Panc1 (cell line): ENCODE data around the gene HIGD2B. TPM values are rescaled to one million over a fixed set of nuclear protein-coding genes. Genes with fewer than 3 reads are reported as not detected.
"Not testable (repeated sequence)": the region's sequence is repeated elsewhere in the genome, so short reads cannot be mapped to it uniquely, and the experiment has no call there.

Source experiments
- ATAC-seq: fragments of 200-7000 bp; cut with Tn5 transposase; 2 replicates; pipeline ENCODE4 v1.9.1; 2020; ENCODE audit warnings: mild to moderate bottlenecking, moderate library complexity
- BruUV-seq: library from RNA; stranded (reverse); fragments of 400-500 nt; replicated peaks from 2 replicates; lab custom pipeline; 2021; lab: Mats Ljungman, UMichigan
- CTCF ChIA-PET: fragments of 300-600 bp; sonication (Branson Sonifier 250); formaldehyde crosslinking; loops from one replicate; lab custom pipeline; 2022; ENCODE audit warnings: antibody characterized with exemption; lab: Charles Lee
- POLR2A ChIA-PET: fragments of 300-600 bp; sonication (Branson Sonifier 250); formaldehyde crosslinking; loops from one replicate; lab custom pipeline; 2022; ENCODE audit warnings: antibody characterized with exemption; lab: Charles Lee
- DNase-seq: peaks from one replicate; pipeline ENCODE4 v3.0.0-alpha.2; 2010; ENCODE audit warnings: low read depth, low spot score
- H3K27ac ChIP-seq: 2 replicates; pipeline ENCODE4 v1.5.1; 2011; ENCODE audit warnings: mild to moderate bottlenecking, low read length, inconsistent platforms
- H3K27me3 ChIP-seq: fragments of 200-500 bp; sonication (Bioruptor generic); 2 replicates; pipeline ENCODE4 v1.6.0; 2014; ENCODE audit warnings: low read length, inconsistent platforms; ENCODE audit not compliant: control insufficient read depth, insufficient read depth
- H3K36me3 ChIP-seq: fragments of 200-500 bp; sonication (Bioruptor generic); 2 replicates; pipeline ENCODE4 v1.5.1; 2014; ENCODE audit warnings: inconsistent platforms, mild to moderate bottlenecking, low read length, moderate library complexity; ENCODE audit not compliant: control insufficient read depth, insufficient read depth
- H3K4me1 ChIP-seq: 2 replicates; pipeline ENCODE4 v1.5.1; 2011; ENCODE audit warnings: inconsistent platforms, mild to moderate bottlenecking, low read length, moderate library complexity; ENCODE audit not compliant: control insufficient read depth, insufficient read depth
- H3K4me3 ChIP-seq, 2 experiments: 2 replicates each; pipeline ENCODE4 v1.5.1; 2011 to 2012; ENCODE audit warnings: low read depth in 2 of 2, low read length in 2 of 2, mild to moderate bottlenecking in 2 of 2, inconsistent platforms in 1 of 2, moderate library complexity in 1 of 2
- H3K9me3 ChIP-seq: fragments of 200-500 bp; sonication (Bioruptor generic); 2 replicates; pipeline ENCODE4 v1.5.1; 2014; ENCODE audit warnings: low read depth, mild to moderate bottlenecking, inconsistent platforms, low read length, moderate library complexity; ENCODE audit not compliant: control insufficient read depth, insufficient read depth
- in situ Hi-C: cut with HindIII; loops from 2 replicates; pipeline ENCODE4 v1.10.0; 2016; ENCODE audit warnings: low sequenced_read_pairs, low pct_unique_long_range_greater_than_20kb
- intact Hi-C: fragments of 100-400 bp; cut with micrococcal nuclease; formaldehyde crosslinking; loops from one replicate; pipeline ENCODE4 v1.10.0; 2022; ENCODE audit not compliant: unreplicated experiment
- total RNA-seq: library from RNA; stranded (reverse); gene quantifications from one replicate; pipeline ENCODE4 v1.2.1, GENCODE V29; 2021; ENCODE audit not compliant: unreplicated experiment
- TF ChIP-seq, protein P1 (sequence below): fragments of 450-650 bp; IDR thresholded peaks from 2 replicates; pipeline ENCODE4 v1.5.1; 2017; ENCODE audit warnings: mild to moderate bottlenecking

HIGD2B gene
- total RNA-seq, 1 experiment from 2014 or later = 0.21 TPM

DNA sequence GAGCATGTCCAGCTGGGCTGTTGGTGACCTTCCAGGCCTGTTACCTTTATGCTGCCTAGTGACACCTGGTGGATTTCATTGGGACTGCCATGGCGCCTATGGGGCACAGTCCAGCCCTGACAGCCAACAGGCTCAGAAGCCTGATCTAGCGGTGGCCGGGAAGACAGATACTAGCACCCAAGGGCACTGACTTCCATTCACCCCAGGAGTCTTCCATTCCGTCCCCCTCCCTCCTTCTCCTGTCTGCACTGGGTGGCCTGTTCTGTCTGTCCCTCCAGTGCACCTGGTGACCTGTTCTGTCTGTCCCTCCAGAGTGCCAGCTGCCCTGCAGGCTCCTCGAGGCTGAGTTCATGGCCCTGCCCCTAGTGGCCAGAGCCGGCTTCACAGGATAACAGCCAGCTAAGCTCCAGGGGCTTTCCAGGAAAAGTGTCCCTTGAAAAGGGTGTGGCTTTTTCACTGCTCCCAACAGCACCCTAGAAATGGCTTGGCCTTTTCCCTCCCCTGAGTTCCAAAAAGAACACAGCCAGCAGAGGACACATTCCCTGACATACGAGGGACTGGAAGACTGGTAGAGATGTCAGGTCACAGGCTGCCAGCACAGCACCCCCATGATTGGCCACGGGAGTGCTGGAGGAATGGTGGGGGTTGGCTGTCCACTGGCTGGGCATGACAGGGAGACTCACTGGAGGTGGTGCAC is 15.2 kb downstream of the HIGD2B start:
- H3K9me3 ChIP-seq, H3K4me1 ChIP-seq, BruUV-seq, H3K27me3 ChIP-seq, POLR2A ChIA-PET, in situ Hi-C loops, H3K36me3 ChIP-seq: not testable (repeated sequence)
- intact Hi-C loops = loop anchor here (2.0 kb wide), 1 partner anchor 70 kb away; no protein-coding TSS in a partner anchor
- H3K4me3 ChIP-seq = peak overlapping the region; percentile 25 to 51
- ATAC-seq (peak; percentile 99), DNase-seq (peak; percentile 75)
- TF ChIP-seq, protein P1, sequence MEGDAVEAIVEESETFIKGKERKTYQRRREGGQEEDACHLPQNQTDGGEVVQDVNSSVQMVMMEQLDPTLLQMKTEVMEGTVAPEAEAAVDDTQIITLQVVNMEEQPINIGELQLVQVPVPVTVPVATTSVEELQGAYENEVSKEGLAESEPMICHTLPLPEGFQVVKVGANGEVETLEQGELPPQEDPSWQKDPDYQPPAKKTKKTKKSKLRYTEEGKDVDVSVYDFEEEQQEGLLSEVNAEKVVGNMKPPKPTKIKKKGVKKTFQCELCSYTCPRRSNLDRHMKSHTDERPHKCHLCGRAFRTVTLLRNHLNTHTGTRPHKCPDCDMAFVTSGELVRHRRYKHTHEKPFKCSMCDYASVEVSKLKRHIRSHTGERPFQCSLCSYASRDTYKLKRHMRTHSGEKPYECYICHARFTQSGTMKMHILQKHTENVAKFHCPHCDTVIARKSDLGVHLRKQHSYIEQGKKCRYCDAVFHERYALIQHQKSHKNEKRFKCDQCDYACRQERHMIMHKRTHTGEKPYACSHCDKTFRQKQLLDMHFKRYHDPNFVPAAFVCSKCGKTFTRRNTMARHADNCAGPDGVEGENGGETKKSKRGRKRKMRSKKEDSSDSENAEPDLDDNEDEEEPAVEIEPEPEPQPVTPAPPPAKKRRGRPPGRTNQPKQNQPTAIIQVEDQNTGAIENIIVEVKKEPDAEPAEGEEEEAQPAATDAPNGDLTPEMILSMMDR = peak; percentile 93
- CTCF ChIA-PET = interaction anchor here (0.7 to 2.1 kb wide), 3 partner anchors 71 to 420 kb away, joined by 3 to 20 read pairs (median 3); no protein-coding TSS in a partner anchor
- peak overlapping the region; percentile 70; the same call in 1 of the 2 replicates for H3K27ac ChIP-seq

DNA sequence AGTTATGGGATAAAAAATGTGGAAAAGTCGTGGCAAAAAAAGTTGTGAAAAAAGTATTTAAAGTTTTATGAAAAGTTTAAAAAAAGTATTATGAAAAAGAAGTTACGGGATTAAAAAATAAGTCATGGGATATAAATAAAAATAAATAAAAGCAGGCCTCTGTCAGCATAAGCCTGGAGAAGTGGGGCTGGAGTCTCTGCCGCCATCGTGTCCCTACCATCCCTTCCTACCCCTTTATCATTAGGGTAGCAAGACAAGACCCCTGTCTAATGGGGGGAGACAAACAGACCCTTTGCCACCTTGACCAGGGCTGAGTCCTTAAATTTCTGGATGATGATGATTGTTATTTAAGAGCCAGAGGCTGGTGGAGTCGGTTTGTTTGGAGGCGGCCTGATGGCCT is 16.2 kb downstream of the HIGD2B start:
- in situ Hi-C loops, DNase-seq, H3K4me3 ChIP-seq, BruUV-seq, H3K4me1 ChIP-seq, ATAC-seq, H3K27me3 ChIP-seq, POLR2A ChIA-PET, H3K27ac ChIP-seq, H3K36me3 ChIP-seq, H3K9me3 ChIP-seq: not testable (repeated sequence)
- CTCF ChIA-PET = interaction anchor here (2.1 kb wide), 1 partner anchor 70 kb away, joined by 20 read pairs; no protein-coding TSS in a partner anchor
- intact Hi-C loops = loop anchor here (2.0 kb wide), 1 partner anchor 69 kb away; no protein-coding TSS in a partner anchor

DNA sequence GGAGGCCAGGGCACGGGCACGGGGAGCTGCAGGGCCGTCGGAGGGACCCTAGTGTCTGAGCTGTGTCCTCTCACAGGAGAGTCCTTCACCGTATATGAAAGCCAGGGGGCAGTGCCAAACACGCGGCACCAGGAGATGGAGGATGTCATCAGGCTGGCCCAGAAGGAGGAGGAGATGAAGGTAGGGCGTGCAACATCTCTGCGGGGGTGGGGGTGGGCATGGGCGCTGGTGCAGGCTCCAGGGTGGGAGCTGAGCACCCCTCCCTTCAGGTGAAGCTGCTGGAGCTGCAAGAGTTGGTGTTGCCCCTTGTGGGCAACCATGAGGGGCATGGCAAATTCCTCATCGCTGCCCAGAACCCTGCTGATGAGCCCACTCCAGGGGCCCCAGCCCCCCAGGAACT is 20.3 kb downstream of the HIGD2B start:
- ATAC-seq, H3K4me3 ChIP-seq, H3K36me3 ChIP-seq, H3K27ac ChIP-seq, H3K27me3 ChIP-seq, BruUV-seq, POLR2A ChIA-PET, DNase-seq, in situ Hi-C loops, intact Hi-C loops, H3K4me1 ChIP-seq, H3K9me3 ChIP-seq, CTCF ChIA-PET: not testable (repeated sequence)

DNA sequence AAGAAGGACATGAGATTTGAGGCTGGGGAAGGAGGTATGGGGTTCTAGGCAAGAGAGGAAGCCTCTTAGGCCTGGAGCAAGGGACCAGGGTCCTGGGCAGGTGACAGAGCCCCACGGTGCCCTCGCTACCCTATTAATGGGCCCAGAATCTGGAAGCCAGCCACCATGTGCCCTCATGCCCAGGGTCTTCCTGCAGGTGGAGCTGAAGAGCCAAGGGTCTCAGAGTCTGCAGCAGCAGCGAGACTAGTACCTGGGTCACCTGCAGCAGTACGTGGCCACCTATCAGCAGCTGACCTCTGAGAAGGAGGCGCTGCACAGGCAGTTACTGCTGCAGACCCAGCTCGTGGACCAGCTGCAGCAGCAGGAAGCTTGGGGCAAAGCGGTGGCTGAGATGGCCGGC is 22.1 kb downstream of the HIGD2B start:
- CTCF ChIA-PET, H3K36me3 ChIP-seq, H3K27me3 ChIP-seq, H3K27ac ChIP-seq, H3K4me3 ChIP-seq, BruUV-seq, POLR2A ChIA-PET, in situ Hi-C loops, intact Hi-C loops, ATAC-seq, H3K4me1 ChIP-seq, H3K9me3 ChIP-seq, DNase-seq: not testable (repeated sequence)

DNA sequence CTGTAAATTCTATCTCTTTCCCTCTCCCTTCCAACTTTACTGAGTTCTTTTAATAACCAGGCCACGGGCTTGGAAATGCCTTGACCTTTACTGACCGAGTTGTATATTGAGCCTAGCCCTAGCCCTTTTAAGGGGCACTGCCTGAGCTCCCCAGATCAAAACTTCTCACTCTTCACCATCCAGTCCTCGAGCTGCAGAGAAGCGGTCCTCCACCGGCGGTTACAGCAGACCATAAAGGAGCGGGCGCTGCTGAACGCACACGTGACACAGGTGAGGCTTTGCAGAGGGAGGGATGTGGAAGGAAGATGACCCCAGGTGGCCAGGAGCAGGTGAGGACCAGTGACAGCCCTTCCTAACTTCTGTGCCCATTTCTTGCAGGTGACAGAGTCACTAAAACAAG is 24.9 kb downstream of the HIGD2B start:
- H3K9me3 ChIP-seq, H3K4me3 ChIP-seq, in situ Hi-C loops, H3K36me3 ChIP-seq, ATAC-seq, intact Hi-C loops, BruUV-seq, POLR2A ChIA-PET, H3K27ac ChIP-seq, CTCF ChIA-PET, H3K4me1 ChIP-seq, H3K27me3 ChIP-seq, DNase-seq: not testable (repeated sequence)

DNA sequence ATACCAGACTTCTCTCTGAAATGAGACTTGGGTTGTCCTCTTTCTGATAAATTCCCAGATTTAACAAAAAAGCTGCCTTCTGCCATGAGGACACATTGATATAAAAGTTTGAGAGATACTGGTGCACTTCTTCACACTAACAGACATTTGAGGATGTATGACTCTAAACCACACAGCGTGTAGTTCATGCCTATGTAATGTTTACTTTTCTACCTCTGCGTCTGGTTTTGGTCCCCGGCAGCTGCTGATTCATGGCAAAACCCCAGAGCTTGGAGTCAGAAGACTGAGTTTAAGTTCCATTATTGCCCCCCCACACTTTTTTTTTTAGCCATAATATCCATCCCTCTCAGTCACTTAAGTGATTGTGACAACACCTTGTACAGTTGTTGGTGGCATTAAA is 30.0 kb downstream of the HIGD2B start:
- in situ Hi-C loops = not testable (repeated sequence)

DNA sequence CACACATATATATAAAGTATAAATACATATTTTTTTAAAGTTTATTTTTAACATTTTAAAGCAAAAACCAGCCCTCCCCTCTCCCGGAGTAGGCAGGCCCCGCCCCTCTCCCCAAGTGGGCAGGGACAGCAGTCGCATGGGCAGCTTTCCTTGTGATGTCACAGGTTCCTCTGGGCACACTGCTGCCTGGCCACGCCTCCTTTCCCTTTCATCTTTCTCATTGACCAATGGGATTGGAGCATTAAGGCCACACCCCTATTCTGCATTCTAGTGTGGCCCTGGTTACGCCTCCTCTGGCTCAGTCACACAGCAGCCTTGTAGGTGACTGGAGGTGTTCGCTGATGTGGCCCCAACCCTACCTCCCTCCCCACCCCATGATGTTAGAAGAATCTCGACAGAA is 31.6 kb downstream of the HIGD2B start, which contains the start of gene GOLGA6B:
GOLGA6B (plus strand) TSS at position 301 of the 400 bp plus-strand sequence; CDS start at position 342, 41 bp downstream.
- H3K4me3 ChIP-seq, H3K4me1 ChIP-seq, BruUV-seq, intact Hi-C loops, in situ Hi-C loops, DNase-seq, H3K9me3 ChIP-seq, POLR2A ChIA-PET, H3K27me3 ChIP-seq, H3K36me3 ChIP-seq, CTCF ChIA-PET, H3K27ac ChIP-seq, ATAC-seq: not testable (repeated sequence)

More for the DNA sequence above, 30.0 kb downstream of the HIGD2B start:
- H3K9me3 ChIP-seq, intact Hi-C loops, H3K27ac ChIP-seq, DNase-seq, ATAC-seq, BruUV-seq, CTCF ChIA-PET, POLR2A ChIA-PET, H3K4me1 ChIP-seq, H3K4me3 ChIP-seq, H3K36me3 ChIP-seq, H3K27me3 ChIP-seq: not testable (repeated sequence)
